Muscle of back (tissue), 11 donors: Measurements from ENCODE around the gene DSCAM. TPM values are rescaled to one million over a fixed set of nuclear protein-coding genes. Genes with fewer than 3 reads are reported as not detected.
"Not testable (repeated sequence)": the region's sequence is repeated elsewhere in the genome, so short reads cannot be mapped to it uniquely, and the experiment has no call there.

Source experiments
- DNase-seq, 3 donors: peaks; one replicate each; pipeline versions ENCODE4 v3.0.0 to v3.0.0-alpha.2; 2013
- polyA plus RNA-seq, 10 donors: library from polyadenylated mRNA; unstranded; fragments of 120-200 nt; gene quantifications; one replicate each; pipeline ENCODE4 v1.2.1, GENCODE V29; 2013; ENCODE audit not compliant: insufficient read length in 10 of 10

The DSCAM gene
- polyA plus RNA-seq, 10 donors: 0.57 to 3.1 (median 1.7) TPM

DNA sequence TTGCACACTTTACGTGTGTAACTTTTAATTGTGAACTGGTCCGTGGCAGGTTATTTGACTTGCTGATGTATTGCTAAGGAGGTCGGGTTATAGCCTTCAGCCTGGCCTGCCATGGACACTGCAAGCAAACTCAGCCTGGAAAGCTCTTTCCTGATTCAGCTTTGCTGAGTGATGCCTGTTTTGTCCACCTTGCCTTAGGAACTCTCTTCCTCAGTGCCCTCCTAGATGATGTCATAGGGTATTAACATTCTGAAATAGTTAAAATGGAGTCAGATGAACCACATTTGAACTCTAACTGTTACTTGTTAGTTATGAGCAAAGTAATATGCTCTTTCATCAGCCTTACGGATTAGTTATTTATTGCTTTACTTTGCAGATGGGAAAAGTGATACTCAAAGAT is 533.7 kb downstream of the DSCAM start:
- DNase-seq: no peak

DNA sequence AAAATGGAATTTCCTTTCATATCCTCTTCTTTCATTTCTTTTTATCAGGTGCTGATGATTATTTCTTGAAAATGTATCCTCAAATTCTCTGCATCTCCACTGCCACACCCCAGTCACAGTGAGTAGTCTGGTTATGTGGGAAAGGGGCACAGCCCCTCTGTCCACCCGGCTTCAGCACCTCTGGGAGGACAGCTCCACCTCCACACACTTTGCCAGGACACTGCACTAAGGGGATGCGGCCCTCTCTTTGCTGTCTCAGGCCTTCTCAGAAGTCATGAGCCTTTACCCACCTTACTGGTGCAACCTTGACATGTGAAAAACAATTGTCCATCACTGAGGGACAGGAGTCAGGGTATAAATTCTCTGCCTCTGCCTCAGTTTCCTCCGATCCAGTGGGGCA is 546.7 kb downstream of the DSCAM start:
- peak in 1 of 3 donors; percentile 23 for DNase-seq

DNA sequence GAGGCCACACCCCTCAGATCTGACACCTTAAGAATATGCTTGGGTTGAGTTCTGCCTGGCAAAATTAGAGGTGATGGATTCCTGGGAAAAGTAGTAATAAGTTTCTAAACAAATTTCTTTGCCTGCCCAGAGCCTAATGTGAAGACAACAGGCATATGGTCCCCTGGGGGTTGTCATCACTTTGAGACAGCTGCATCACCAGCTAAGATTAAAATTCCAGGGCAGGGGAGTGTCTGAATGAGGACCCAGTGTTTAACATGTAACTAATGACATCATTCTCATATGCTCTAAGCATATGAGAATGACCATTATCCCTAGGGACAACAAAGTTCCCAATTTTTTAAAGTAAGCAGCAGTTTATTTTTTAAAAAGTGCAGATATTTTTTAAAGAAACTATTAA is 547.5 kb downstream of the DSCAM start:
- peak; percentile 14 to 32 (median 19) for DNase-seq

DNA sequence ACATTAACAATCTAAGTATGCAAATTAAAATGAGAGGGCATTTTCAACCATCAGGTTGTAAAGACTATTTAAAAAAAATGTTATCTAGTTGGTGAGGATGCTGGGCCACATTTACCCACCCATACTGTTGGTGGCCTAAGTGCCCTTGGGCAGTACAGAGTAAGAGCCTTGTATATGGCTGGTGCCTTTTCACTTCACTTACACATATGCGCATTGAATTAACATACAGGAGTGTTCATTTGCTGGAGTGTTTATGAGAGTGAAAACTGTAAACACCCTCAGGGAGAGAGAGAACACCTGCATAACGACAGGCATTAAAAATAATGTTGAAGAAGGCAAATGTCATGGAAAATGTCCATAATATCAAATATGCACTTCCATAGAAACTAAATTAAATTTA is 552.6 kb downstream of the DSCAM start:
- DNase-seq: no peak

GRCh38 chr21:40291560-40291959 is 555.4 kb downstream of the DSCAM start:
- no peak for DNase-seq

DNA sequence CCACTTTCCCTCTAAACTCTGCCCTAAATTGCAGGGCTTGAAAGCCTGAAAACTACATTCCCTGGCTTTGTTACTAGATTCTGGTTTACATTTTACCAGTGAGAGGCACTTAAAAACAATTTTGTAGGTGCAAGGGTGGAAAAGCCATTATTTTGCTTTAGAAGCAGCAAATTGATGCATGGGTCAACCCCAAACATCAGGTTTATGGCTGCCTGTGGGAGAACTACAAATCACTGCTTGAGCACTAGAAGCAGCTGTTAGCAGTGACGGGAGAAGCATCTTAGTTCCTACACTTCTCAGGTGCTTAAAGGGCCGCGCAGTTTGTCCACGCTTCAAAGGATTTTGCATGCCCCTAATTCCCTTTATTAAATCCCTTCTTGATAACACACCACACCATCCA is 562.5 kb downstream of the DSCAM start:
- no peak for DNase-seq

DNA sequence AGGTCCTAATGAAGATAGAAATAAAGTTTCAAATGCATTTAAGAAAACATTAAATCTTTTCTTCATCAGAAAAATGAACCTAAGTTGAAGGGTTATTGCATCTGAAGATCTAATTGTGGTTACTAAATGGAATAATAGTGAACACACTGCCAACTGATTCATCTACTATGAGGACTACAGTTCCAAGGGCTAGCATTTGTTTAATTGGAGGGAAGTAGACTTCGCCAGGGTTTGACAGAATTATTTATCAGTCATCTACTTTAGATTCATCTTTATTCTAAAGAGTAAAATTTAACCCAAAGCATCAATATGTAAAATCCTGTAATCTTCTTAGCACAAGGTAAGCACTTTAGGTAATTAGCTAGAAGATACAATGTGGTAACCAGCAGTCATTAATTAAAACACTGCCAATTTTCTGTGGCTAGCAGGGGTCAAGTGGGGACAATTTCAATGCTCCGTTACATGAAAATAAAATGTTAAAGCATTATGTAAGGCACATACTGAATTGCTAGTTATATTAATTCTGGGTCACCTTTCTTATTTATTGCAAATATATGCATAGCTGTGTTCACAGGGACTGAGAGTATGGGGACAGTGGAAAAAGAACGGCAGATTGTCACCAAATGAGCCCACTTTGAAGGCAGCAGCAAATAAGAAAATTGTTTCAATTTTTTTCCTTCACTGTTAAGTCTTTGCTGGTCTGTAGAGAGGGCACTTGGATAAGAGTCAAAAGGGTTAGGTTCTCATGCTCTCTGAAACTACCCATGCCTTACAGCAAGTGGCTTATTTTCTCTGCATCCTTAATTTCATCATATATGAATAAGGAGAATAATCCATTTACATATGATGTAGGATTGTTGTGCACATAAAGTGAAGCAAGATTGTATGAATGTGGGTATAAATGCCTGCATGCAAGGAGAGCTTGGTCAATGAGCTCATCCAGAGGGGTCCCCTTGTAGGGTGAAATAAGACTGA is 563.8 kb downstream of the DSCAM start:
- no peak for DNase-seq

- no peak for DNase-seq
Observed at GRCh38 chr21:40278345-40278744, 568.6 kb downstream of the DSCAM start.

GRCh38 chr21:40276001-40276400 is 571.0 kb downstream of the DSCAM start:
- DNase-seq: no peak

DNA sequence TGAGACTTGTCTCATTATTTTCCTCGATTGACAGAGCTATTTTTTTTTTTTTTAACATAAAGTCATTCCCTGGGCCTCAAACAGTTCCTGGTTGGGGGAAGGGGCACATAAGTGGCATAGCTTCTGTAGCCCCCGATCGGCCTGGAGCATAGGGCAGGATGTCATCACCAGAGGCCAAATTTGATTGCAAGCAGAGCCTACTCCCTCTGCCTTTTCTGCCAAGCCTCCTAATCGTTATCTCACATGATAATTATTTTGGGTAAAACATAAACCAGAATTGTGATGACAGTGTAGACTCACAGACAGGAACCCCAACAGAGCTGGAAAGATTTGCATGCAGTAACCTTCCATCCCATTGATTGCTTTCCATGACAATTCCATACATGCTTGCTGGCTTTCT is 574.9 kb downstream of the DSCAM start:
- DNase-seq: no peak

DNA sequence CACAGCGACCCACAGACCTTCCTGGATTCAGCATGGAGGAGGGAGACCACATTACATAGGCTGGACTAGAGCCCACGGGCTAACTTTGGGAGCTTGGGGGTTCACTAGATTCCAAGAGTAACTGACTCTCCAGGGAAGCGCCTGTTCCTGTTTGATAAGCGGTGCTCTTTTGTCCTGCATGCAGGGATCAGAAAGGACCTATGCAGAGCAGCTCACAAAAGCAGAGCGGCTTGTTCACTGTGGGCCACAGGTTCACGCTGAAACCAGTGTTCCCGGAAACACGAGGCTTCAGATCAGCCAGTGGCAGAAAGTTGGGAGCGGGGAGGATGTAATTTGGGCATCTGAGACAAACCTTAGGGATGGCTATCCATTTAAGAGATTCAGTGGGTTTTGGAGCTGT is 575.8 kb downstream of the DSCAM start:
- DNase-seq: no peak

- DNase-seq: peak; percentile 13 to 78 (median 66)
Observed at GRCh38 chr21:40270047-40270446, 576.9 kb downstream of the DSCAM start.

DNA sequence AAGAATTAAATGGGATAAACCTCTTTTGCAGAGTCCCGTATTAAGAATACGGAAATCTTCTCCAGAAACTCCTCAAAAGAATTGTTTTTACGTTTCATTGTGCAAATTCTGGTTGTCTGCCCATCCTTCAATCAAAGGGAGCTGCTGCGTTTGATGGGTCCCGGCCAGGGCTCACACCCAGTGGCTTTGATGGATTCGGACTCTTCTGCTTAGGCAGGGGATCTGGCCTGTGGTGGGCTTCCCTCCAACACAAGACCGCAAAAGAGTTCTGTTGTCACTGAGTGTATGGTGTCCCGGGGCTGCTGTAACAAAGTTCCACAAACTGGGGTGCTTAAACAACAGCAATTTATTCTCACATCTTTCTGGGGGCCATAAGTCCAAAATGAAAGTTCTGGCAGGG is 577.7 kb downstream of the DSCAM start:
- peak in 1 of 3 donors; percentile 12 for DNase-seq

GRCh38 chr21:40258456-40258855 is 588.5 kb downstream of the DSCAM start:
- DNase-seq: not testable (repeated sequence)

- no peak for DNase-seq
Observed at GRCh38 chr21:40257342-40257741, 589.6 kb downstream of the DSCAM start.

DNA sequence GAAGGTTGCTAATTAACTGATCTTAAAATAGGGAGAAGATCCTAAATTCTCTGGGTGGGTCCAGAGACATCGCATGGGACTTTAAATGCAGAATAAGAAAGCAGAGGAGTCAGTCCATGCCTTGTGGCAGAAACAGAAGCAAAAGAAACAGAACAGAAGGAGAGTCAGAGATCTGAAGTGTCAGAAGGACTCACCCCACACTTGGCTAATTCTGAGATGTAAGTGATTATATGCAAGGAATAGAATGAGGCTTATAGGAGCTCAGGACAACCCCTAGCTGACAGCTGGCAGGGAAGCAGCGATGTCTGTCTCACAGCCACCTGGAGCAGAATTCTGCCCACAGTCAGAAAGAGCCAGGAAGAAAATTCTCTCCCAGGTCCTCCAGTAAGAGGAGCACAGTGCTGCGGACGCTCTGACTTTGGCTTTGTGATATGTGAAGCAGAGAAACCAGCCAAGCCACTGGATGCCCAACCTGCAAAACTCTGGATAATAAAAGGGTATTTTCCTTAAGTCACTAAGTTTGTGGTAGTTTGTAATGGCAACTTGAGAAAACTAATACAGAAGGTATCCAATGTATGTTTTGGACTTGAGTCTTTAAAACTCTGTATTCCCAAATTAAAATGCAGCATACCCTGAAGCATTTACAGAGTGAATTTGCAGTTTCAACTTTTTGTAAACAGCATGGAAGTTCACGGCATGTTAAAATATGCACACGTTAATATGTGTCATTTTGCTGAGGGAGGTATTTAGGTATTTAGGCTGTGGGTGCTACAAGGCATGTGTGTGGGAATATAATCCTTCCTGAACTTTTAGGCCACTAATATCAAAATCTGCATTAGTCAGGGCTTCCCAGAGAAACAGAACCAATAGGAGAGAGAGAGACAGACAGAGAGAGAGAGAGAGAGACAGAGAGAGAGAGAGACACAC is 591.2 kb downstream of the DSCAM start:
- DNase-seq: no peak

DNA sequence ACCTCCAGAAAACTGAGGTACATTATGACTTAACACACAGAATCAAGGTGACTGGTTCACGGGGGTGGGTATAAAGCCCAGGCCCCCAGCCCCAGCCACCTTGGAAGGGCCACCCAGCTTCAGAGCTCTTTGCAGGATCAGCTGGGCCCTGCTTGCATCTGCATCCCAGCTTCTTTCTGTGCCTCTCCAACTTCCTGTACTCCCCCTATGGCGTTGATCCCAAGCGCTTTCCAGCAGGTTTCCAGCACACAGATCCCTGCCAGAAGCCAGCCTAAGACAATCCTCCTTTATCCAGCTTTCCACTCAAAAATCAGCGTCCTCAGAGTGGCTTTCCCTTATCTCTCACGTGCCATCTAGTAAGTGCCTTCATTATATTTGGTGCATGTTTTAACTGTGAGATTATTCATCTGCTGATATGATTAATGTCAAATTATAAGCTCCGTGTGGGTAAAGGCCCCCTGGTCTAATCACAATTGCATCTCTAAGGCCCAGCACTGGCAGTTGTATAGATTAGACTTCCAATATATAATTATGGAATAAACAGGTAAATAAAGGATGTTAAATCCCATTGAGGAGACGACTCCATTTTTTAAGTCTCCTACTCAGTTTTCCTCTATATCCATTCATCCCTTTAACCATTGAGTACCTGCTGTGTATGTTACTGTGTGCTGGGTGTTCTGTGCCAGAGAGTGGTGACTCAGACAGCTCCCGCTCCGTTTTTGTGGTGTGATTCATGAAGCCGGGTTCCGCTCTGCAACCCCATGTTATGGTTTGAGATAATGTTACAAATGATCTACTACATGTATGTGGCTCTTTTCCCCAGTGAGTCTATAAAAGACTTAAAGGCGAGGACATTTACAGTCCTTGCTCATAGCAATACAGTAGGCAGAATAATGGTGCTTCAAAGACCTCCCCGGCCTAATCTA is 592.2 kb downstream of the DSCAM start:
- peak; percentile 25 to 62 (median 26) for DNase-seq

GRCh38 chr21:40253112-40253511 is 593.8 kb downstream of the DSCAM start:
- no peak for DNase-seq

- DNase-seq: no peak
Observed at GRCh38 chr21:40250514-40251294, 596.3 kb downstream of the DSCAM start.

DNA sequence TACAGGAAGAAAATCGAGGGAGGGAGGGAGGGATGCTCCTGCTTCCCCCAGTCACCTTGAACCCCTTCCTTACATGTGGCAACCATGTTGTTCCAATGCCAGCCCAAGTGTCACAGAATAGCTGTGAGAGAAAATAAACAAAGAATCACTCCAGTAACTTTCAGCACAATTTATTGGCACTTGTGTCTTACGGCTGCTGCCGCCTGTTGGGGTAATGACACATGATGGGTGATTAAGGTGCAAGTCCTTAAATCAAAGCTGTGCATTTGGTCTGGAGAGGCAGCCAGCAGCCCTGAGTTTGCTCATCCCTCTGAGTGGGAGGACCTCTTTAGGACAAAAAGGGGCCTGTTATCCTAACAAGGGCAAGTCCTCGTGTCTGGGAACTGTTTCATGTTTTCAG is 602.0 kb downstream of the DSCAM start:
- no peak for DNase-seq

- DNase-seq: no peak
Observed at GRCh38 chr21:40243685-40244084, 603.3 kb downstream of the DSCAM start.
